KG1 (cell line): Measurements from ENCODE around the gene LRCH1.

ENCODE experiments used
- DNase-seq: peaks from one replicate; lab custom pipeline; 2025; lab: John Stamatoyannopoulos, UW

LRCH1 gene

DNA sequence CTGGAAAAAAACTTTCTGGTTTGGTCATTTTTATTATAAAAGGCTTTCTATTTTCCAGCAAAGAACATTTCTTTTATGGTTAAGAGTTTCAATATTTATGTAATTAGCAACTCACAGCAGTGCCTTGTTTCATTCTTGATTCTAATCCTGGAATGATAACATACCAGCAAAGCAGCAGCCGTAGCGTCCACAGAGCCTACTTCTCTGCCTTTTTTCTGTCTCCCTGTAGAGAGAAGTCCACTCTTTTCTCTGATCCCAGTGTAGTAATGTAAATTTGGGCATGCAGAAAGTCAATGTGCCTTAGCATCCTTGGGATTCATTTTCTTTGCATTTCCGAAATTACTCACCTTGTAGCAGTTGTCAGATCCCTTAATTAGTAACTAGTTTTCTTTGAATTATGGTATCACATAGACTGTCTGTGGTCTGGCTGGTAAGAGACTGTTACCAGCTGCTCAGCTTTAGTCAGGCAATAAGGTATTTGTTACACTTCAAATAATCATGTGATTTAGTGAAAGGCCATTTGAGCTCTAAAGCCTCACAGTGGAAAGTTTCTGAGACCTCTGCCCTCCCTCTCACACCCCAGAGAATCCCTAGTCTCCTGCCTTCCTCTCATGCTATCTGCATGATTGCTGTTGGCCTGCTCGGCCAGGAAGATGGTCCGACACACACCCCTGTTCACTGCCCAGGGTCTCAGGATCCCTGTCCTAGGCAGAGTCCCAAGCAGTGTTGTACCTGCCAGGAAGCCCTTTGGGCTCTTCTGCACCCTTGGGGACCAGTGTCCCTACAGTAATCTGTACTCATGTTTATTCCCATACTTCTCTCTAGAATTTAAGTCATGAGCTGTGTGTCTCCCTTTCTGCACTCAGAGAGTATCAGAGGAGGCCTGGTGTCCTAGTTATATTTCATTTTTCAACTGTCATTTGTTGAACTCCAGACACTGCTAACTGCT lies 86.3 kb downstream of the LRCH1 start:
- no peak for DNase-seq

DNA sequence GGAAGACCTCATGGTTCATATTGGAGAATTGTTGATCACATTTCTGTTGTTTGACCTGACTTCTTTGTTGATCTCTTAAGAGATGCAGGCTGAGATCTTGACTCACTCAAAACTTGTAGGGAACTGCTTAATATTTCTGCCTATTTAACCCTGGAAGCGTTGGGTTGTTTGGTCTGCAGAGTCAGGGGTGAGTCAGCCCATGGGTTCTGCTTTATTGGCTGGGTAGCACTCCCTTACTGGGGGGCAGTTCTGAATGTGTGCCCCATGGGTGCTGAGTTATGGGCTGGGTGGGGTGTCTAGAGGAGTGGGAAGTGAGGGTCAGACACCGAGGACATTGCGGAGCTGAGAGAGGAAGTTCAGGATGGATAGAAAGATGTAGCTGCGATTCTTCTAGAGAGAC lies 87.9 kb downstream of the LRCH1 start:
- no peak for DNase-seq

DNA sequence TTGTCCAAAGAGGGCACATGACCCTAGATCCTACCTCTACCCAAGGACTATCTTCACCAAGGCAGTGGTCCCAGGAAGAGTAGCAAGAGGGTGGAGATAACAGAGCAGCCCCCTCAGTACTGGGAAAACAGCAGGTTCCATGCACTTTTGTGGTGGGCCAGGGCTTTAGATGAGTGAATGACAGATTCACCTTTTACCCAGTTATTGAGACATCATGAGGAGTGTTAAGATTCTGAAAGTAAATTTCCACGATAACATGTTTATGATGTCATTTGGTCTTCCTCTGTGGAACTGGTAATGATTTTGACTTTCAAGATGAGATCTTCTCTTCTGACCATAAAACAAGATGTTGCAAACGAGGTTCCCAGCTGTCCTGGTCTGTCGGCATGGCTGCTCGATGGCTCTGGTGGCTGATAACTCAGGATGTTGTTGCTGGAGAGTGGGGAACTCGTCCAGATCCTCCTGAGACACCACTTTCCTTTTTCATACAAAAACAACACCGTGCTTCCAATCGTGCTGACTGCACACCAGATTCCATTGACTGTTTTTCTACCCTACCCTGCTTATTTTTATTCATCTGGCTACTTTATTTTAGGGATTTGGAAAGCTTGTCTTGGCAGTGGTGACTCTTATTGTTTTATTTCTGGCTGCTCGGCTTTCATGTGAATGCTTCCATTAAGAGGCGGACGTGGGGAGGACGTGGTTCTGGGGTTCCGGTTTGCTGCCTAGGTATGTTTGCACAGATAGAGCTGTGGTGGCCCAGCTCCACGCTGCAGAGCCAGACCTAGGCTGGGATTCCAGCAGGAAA lies 88.5 kb downstream of the LRCH1 start:
- no peak for DNase-seq

DNA sequence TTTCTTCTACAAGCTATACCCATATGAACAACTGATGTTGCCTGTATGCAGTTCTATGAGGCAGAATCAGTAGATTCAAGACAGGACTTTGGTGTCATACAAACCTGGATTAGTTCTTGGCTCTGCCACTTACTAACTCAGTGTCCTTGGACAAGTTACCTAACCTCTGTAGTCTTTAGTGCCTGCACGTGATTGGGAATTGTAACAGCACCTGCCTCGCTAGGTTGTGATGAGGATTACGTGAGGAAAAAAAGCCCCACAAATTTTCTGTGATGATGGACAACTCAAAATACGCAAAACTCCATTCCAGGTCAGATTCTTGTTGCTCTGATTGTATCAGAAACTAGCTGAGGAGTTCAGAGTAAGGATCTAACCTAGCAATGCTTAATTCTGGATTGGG lies 89.3 kb downstream of the LRCH1 start:
- no peak for DNase-seq

- DNase-seq = no peak
Observed at GRCh38 chr13:46643165-46643777, 90.3 kb downstream of the LRCH1 start.

DNA sequence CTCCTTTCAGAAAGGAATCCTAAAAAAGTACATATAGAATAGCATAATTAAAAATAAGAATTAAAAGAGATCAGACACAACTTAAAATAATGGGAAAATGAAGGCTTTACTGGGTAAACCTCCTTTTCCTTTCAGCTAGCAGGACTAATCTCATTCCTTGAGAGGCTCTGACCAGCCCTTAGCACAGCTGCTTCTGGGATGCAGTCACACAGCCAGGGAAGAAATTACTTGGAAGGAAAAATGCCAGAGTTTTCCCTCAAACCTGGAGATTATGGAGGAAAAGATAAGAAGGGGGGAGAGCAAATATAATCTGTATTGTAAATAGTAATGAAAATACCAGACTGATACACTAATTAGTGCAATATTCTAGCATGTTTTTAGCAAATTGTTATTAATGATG lies 91.8 kb downstream of the LRCH1 start:
- no peak for DNase-seq

GRCh38 chr13:46647512-46648065 lies 94.6 kb downstream of the LRCH1 start:
- no peak for DNase-seq

- DNase-seq = no peak
Observed at GRCh38 chr13:46648166-46648607, 95.2 kb downstream of the LRCH1 start.

DNA sequence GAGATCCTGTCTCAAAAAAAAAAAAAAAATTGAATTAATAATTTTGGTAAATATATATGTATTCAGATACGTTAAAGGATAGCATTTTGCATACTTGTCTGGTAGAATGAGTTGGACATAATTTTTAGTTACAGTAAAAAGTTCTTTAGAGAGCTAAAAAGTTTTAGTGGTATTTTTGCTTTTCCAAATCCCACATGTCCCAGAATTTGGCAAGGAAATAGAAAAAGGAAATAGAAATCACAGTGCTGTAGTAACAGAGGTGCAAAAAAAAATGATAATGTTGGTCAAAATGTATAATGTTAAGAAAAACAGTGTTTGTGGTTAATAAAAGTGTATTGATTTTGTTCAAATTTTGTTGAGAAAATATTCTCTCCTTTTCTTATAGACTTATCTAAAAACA lies 96.8 kb downstream of the LRCH1 start:
- DNase-seq = no peak

DNA sequence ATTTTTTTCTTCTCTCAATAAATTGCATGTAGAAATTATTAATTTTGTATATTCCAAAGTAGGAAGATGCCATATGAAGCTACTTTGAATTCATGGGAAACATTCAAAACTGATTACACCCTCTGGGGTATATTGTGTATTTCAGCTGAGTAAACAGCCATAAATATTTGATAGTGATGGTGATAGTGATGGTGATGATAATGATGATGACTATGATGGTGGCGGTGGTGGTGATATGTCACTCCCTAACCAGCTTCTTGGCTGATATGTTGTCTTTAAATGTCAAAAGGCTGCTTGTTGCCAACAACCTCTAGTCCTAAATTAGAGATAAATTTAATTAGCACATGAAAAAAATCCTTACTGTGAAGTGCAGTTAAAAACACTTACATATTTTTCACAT lies 102.0 kb downstream of the LRCH1 start:
- DNase-seq = no peak

DNA sequence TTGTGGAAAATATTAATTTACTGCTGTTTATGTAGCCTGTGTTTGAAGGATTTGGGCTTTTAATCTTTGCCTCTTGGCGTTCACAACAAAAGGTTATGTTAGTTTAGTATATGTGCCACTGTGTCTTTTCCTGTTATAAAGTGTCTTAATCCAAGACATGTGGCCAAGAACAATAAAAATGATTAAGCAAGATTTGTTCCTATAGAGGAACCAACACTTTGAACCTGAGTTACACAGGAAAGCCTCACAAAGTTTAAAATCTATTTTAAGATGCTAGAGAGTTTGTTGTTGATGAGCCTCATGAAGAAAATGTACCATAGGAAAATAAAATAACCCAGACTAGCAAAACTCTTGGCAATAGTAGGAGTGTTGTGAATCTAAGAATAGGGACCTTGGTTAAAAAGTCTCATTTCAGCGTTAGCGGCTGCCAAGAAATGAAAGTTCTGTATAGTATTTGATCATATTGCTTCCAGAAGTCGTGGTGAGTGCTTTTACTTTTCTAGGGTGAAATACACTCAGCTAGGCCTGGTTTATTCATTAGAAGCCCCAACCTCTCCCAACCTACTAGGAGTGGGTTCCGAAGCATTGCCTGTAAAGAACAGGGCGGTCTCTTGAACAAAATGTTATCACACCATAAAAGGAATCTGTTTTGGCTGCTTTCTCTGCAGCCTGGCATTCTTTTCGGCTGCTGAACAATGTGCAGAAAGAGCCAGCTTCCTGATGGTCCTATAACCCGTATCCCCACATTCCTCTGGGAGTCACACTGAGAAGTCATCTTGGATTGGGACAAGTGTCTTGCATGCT lies 102.6 kb downstream of the LRCH1 start:
- no peak for DNase-seq

- DNase-seq = no peak
Observed at GRCh38 chr13:46656786-46657185, 103.8 kb downstream of the LRCH1 start.

GRCh38 chr13:46659413-46660065 lies 106.6 kb downstream of the LRCH1 start:
- DNase-seq = no peak

- no peak for DNase-seq
Observed at GRCh38 chr13:46660416-46660815, 107.4 kb downstream of the LRCH1 start.

DNA sequence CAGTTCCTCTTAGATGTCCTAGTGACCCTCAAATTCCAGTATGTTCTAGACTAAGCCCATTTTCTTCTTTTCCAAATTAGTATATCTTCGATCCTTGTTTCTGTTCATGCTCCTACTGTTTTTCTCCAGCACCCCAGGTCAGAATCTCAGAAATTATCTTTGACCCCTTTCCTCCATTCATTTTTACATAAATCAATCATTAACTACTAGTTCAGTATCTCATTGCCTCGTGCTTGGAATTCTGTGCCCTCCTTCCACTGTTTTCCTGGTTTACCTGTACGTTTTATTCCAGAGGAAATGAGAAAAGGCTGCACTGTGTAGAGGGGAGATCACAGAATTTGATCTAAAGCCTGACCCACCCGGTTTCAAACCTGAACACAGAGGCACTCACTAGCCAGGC lies 107.9 kb downstream of the LRCH1 start:
- DNase-seq = no peak

DNA sequence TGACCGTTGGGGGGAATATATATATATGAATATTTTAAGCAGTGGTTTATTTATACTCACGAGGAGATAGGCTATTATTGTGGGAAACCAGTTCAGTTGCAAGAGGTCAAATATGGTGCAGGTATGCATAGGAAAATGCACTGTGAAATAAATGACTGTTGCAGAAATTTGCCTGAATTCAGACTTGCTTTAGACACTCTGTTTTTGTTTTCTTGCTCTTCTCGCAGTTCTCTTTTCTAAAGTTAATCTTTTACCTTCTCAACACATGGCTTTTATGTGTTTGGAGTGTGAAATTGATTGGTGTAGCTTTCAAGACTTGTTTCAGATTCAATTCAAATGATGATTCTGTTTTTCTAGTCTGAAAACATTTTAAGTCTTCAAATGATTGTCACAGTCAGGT lies 109.7 kb downstream of the LRCH1 start:
- no peak for DNase-seq

DNA sequence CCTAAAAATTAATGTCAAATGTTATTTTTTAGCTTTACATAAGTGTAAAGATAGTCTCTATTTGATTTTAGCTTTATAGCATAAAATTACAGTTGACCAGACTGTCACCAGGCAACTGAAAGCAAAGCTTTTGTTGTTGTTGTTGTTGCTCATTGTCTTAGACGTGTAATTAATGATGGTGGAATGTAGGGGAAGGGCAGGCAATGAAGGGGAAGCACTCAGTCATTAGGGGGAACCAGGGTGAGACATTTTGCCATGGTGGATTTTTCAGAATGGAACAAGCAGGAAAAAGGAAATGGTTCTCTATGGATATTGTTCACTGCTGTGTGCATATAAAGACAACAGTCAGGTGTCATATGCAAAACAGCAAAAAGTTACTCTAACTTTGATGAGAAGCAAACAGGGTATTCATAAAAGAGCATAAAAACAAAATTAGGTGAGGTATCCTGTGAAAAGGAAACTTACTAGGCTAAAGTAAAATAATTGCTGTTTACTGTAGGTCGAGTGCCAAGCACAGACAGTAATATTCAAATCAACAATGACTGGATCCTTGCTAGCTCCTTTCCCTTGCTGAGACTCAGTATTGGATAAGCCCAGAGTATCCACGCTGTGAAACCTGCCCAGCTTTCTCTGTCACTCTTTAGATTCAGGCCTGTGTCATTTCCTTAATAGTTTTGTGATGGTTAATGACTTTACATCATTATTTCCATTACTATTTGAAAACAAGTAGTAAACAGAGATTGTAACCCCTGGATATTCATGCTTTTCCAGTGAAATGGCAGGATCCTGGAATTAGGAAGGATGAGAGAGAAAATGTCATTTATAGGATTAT lies 110.5 kb downstream of the LRCH1 start:
- no peak for DNase-seq

DNA sequence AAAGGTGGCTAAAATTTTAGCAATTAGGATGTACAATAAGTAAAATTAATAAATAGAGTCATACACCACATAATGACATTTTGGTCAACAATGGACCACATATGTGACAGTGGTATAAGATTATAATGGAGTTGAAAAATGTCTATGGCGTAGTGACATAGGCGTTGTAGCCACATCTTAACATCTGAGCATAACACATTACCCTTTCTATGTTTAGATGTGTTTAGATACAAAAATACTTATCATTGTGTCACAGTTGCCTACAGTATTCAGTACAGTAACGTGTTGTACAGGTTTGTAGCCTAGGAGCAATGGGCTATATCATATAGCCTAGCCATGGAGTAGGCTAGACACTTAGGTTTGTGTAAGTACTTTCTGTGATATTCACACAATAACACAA lies 111.2 kb downstream of the LRCH1 start:
- DNase-seq = no peak

DNA sequence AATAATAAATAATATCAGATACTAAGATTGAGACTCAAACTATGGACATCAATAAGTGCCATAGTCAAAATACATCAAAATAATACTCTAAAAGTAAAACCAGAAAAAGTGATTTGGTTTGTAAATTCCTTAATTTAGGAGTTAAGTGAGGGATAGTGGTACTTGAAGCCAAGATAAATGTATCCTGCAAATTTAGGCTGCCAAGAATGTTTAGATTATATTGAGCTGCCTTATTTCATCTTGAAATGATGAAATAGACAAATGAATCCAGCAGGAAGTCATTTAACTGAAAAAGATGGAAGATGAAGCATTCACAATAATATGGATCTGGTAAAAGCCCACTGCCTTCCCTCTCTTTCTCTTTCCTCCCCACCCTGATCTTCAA lies 112.3 kb downstream of the LRCH1 start:
- no peak for DNase-seq
